GM23248 (cell line): Measurements from ENCODE around the gene CASK.

Experiments
- EZH2 ChIP-seq: fragments of 200-600 bp; sonication (generic); IDR thresholded peaks from 2 replicates; pipeline ENCODE4 v1.6.1; 2018; ENCODE audit warnings: antibody characterized with exemption, mild to moderate bottlenecking; ENCODE audit not compliant: insufficient read depth, poor library complexity, severe bottlenecking
- EZH2phosphoT487 ChIP-seq: fragments of 200-600 bp; sonication (generic); IDR thresholded peaks from 2 replicates; pipeline ENCODE4 v1.6.1; 2018; ENCODE audit warnings: antibody characterized with exemption, moderate library complexity, mild to moderate bottlenecking, low read depth; ENCODE audit not compliant: insufficient read depth

DNA sequence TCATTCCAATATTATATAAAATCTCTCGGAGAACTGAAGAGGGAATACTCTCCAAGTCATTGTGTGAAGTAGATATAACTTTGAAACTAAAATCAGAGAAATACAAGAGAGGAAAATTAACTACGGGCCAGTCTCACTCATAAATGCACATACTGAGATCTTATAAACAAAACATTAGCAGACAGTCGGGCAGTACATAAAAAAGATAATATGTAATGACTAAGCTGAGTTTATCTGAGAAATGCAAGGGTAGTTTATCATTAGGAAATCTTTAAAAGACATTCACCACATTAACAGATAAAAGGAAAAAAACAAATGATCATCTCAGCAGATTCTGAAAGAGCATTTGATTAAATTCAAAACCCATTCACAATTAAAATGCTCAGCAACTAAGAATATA lies 359.5 kb downstream of the CASK start:
- TF ChIP-seq EZH2 (no peak), EZH2phosphoT487 (no peak)
